IMR-90 (cell line): Measurements from ENCODE around the gene MILR1. TPM values are rescaled to one million over a fixed set of nuclear protein-coding genes. Genes with fewer than 3 reads are reported as not detected.

Experiments used
- ATAC-seq: fragments of 200-7000 bp; cut with Tn5 transposase; 2 replicates; pipeline ENCODE4 v1.9.1; 2020; ENCODE audit warnings: low read depth, mild to moderate bottlenecking, moderate library complexity
- BruUV-seq: library from RNA; stranded (reverse); fragments of 400-500 nt; replicated peaks from 2 replicates; lab custom pipeline; 2021; lab: Mats Ljungman, UMichigan
- CTCF ChIA-PET: fragments of 300-600 bp; formaldehyde crosslinking; extraction: SDS; loops from one replicate; lab custom pipeline; 2021; ENCODE audit warnings: antibody characterized with exemption; lab: Yijun Ruan, JAX
- POLR2A ChIA-PET: fragments of 300-600 bp; sonication (Branson Sonifier 250); formaldehyde crosslinking; loops from one replicate; lab custom pipeline; 2022; ENCODE audit warnings: antibody characterized with exemption; ENCODE audit not compliant: unreplicated experiment; lab: Charles Lee
- DNase-seq: peaks from one replicate; pipeline ENCODE4 v3.0.0; 2013
- H2AFZ ChIP-seq: replicated peaks from 2 replicates; pipeline ENCODE3; 2013; ENCODE audit warnings: low read length, mild to moderate bottlenecking; ENCODE audit not compliant: poor library complexity
- H2AK5ac ChIP-seq: 2 replicates; pipeline ENCODE4 v1.6.1; 2013; ENCODE audit warnings: low read depth, low read length, inconsistent platforms
- H2AK9ac ChIP-seq: replicated peaks from 2 replicates; pipeline ENCODE3; 2013; ENCODE audit warnings: mild to moderate bottlenecking, low read depth, low read length, moderate library complexity; ENCODE audit not compliant: poor library complexity
- H2BK120ac ChIP-seq: 2 replicates; pipeline ENCODE4 v1.6.1; 2013; ENCODE audit warnings: low read depth, low read length, inconsistent platforms
- H2BK15ac ChIP-seq: 3 replicates; pipeline ENCODE4 v1.6.1; 2013; ENCODE audit warnings: low read depth, low read length, inconsistent platforms
- H2BK20ac ChIP-seq: 2 replicates; pipeline ENCODE4 v1.6.1; 2013; ENCODE audit warnings: low read depth, mild to moderate bottlenecking, inconsistent platforms, low read length, moderate library complexity
- H2BK5ac ChIP-seq: 2 replicates; pipeline ENCODE4 v1.6.1; 2013; ENCODE audit warnings: mild to moderate bottlenecking, low read depth, low read length, inconsistent platforms; ENCODE audit not compliant: poor library complexity, severe bottlenecking
- H3K14ac ChIP-seq: replicated peaks from 2 replicates; pipeline ENCODE4 v1.6.1; 2013; ENCODE audit warnings: low read depth, low read length, inconsistent platforms
- H3K18ac ChIP-seq: 2 replicates; pipeline ENCODE4 v1.6.1; 2013; ENCODE audit warnings: low read depth, low read length, control low read depth
- H3K23ac ChIP-seq: 2 replicates; pipeline ENCODE4 v1.6.1; 2013; ENCODE audit warnings: low read depth, low read length, inconsistent platforms
- H3K27ac ChIP-seq: 2 replicates; pipeline ENCODE4 v1.5.1; 2013; ENCODE audit warnings: mild to moderate bottlenecking, control low read depth, low read length; ENCODE audit not compliant: insufficient read depth
- H3K27me3 ChIP-seq: 2 replicates; pipeline ENCODE4 v1.6.1; 2013; ENCODE audit warnings: low read length; ENCODE audit not compliant: control insufficient read depth, insufficient read depth
- H3K36me3 ChIP-seq: 2 replicates; pipeline ENCODE4 v1.6.1; 2013; ENCODE audit warnings: low read length, mixed read lengths; ENCODE audit not compliant: control insufficient read depth, insufficient read depth
- H3K4ac ChIP-seq: 2 replicates; pipeline ENCODE4 v1.6.1; 2013; ENCODE audit warnings: low read depth, low read length, inconsistent platforms
- H3K4me1 ChIP-seq: 2 replicates; pipeline ENCODE4 v1.6.1; 2013; ENCODE audit warnings: low read length, mixed read lengths; ENCODE audit not compliant: control insufficient read depth, insufficient read depth
- H3K4me2 ChIP-seq: 2 replicates; pipeline ENCODE4 v1.6.1; 2013; ENCODE audit warnings: low read depth, mild to moderate bottlenecking, control low read depth, low read length, moderate library complexity
- H3K4me3 ChIP-seq: 2 replicates; pipeline ENCODE4 v1.5.1; 2013; ENCODE audit warnings: low read depth, mild to moderate bottlenecking, control low read depth, low read length, moderate library complexity; ENCODE audit not compliant: insufficient read depth
- H3K56ac ChIP-seq: 2 replicates; pipeline ENCODE4 v1.6.1; 2013; ENCODE audit warnings: low read length, inconsistent platforms; ENCODE audit not compliant: insufficient read depth; ENCODE audit errors: extremely low read depth
- H3K79me1 ChIP-seq, 2 experiments: 2 replicates each; pipeline ENCODE4 v1.6.1; 2013; ENCODE audit warnings: low read length in 2 of 2, inconsistent platforms in 1 of 2, low read depth in 1 of 2
- H3K9ac ChIP-seq: 2 replicates; pipeline ENCODE4 v1.6.1; 2013; ENCODE audit warnings: low read depth, low read length, control low read depth
- H3K9me1 ChIP-seq: 2 replicates; pipeline ENCODE4 v1.6.1; 2013; ENCODE audit warnings: low read length, inconsistent platforms; ENCODE audit not compliant: insufficient read depth
- H3K9me3 ChIP-seq: 2 replicates; pipeline ENCODE4 v1.6.1; 2013; ENCODE audit warnings: low read length; ENCODE audit not compliant: control insufficient read depth, insufficient read depth
- H4K20me1 ChIP-seq: 2 replicates; pipeline ENCODE4 v1.6.1; 2013; ENCODE audit warnings: low read length, inconsistent platforms; ENCODE audit not compliant: insufficient read depth
- H4K5ac ChIP-seq: 2 replicates; pipeline ENCODE4 v1.6.1; 2013; ENCODE audit warnings: mild to moderate bottlenecking, low read depth, low read length, control low read depth
- H4K8ac ChIP-seq, 2 experiments: 2 replicates each; pipeline ENCODE4 v1.6.1; 2013; ENCODE audit warnings: low read depth in 2 of 2, low read length in 2 of 2, control low read depth in 1 of 2, inconsistent platforms in 1 of 2
- H4K91ac ChIP-seq: 2 replicates; pipeline ENCODE4 v1.6.1; 2013; ENCODE audit warnings: low read depth, low read length, inconsistent platforms; ENCODE audit not compliant: insufficient read depth
- BHLHE40 ChIP-seq: fragments of 150-350 bp; IDR thresholded peaks from 2 replicates; pipeline ENCODE4 v1.6.1; 2016; ENCODE audit warnings: mild to moderate bottlenecking, low read depth, low read length
- CEBPB ChIP-seq: IDR thresholded peaks from 2 replicates; pipeline ENCODE4 v1.6.1; 2012; ENCODE audit warnings: low read depth, low read length, improper control_type of control experiment
- CHD1 ChIP-seq: IDR thresholded peaks from 2 replicates; pipeline ENCODE4 v1.6.1; 2012; ENCODE audit warnings: low read depth, low read length, improper control_type of control experiment
- CTCF ChIP-seq: conservative IDR thresholded peaks from 2 replicates; pipeline ENCODE4 v1.5.1; 2012; ENCODE audit warnings: mild to moderate bottlenecking, low read depth, low read length, improper control_type of control experiment
- ELK1 ChIP-seq: fragments of 150-350 bp; IDR thresholded peaks from 2 replicates; pipeline ENCODE4 v1.6.1; 2016; ENCODE audit warnings: low read depth, mild to moderate bottlenecking, low read length, moderate library complexity, borderline replicate concordance
- FOS ChIP-seq: fragments of 150-350 bp; IDR thresholded peaks from 2 replicates; pipeline ENCODE4 v1.6.1; 2016; ENCODE audit warnings: low read depth, low read length
- MAFK ChIP-seq: IDR thresholded peaks from 2 replicates; pipeline ENCODE4 v1.6.1; 2012; ENCODE audit warnings: low read depth, low read length, improper control_type of control experiment
- MAZ ChIP-seq: IDR thresholded peaks from 2 replicates; pipeline ENCODE4 v1.6.1; 2012; ENCODE audit warnings: low read depth, mild to moderate bottlenecking, low read length, improper control_type of control experiment, moderate library complexity, borderline replicate concordance
- MXI1 ChIP-seq: IDR thresholded peaks from 2 replicates; pipeline ENCODE4 v1.6.1; 2012; ENCODE audit warnings: low read depth, mild to moderate bottlenecking, low read length, moderate library complexity, borderline replicate concordance
- NFE2L2 ChIP-seq: fragments of 150-350 bp; IDR thresholded peaks from 2 replicates; pipeline ENCODE4 v1.6.1; 2016; ENCODE audit warnings: low read depth, mild to moderate bottlenecking, low read length
- POLR2A ChIP-seq: IDR thresholded peaks from 2 replicates; pipeline ENCODE4 v1.6.1; 2012; ENCODE audit warnings: mild to moderate bottlenecking, low read depth, low read length
- RAD21 ChIP-seq: IDR thresholded peaks from 2 replicates; pipeline ENCODE4 v1.6.1; 2012; ENCODE audit warnings: low read length, improper control_type of control experiment
- RCOR1 ChIP-seq: IDR thresholded peaks from 2 replicates; pipeline ENCODE4 v1.6.1; 2012; ENCODE audit warnings: mild to moderate bottlenecking, low read length, improper control_type of control experiment; ENCODE audit not compliant: insufficient replicate concordance
- RFX5 ChIP-seq: IDR thresholded peaks from 2 replicates; pipeline ENCODE4 v1.8.0; 2012; ENCODE audit warnings: low read depth, mild to moderate bottlenecking, low read length, moderate library complexity
- SMC3 ChIP-seq: fragments of 150-350 bp; IDR thresholded peaks from 2 replicates; pipeline ENCODE4 v1.6.1; 2016; ENCODE audit warnings: low read depth, mild to moderate bottlenecking, antibody characterized with exemption, low read length, moderate library complexity
- USF2 ChIP-seq: fragments of 150-350 bp; IDR thresholded peaks from 2 replicates; pipeline ENCODE4 v1.6.1; 2017; ENCODE audit warnings: mild to moderate bottlenecking, antibody characterized with exemption, low read length, low read depth
- dilution Hi-C: fragments of 300-500 bp; cut with HindIII; formaldehyde crosslinking; loops from one replicate; pipeline ENCODE4 v1.14.3; 2018; ENCODE audit warnings: low sequenced_read_pairs; ENCODE audit not compliant: unreplicated experiment
- in situ Hi-C: fragments of 300-500 bp; cut with MboI; formaldehyde crosslinking; loops from 3 replicates; pipeline ENCODE4 v1.14.3; 2019; ENCODE audit warnings: low sequenced_read_pairs, inconsistent platforms, mixed read lengths
- intact Hi-C: fragments of 100-400 bp; cut with micrococcal nuclease; formaldehyde crosslinking; loops from 2 replicates; pipeline ENCODE4 v1.10.0; 2022
- polyA plus RNA-seq, 3 experiments: library from polyadenylated mRNA; depleted of rRNA; stranded (reverse); fragments of >200 nt; gene quantifications; 2 replicates each; pipeline ENCODE4 v1.2.3, GENCODE V29; 2012; ENCODE audit warnings: low replicate concordance in 1 of 3
- total RNA-seq: library from RNA; depleted of rRNA; stranded (reverse); fragments of >200 nt; gene quantifications from 2 replicates; pipeline ENCODE4 v1.2.3, GENCODE V29; 2012

Gene MILR1
- total and polyA plus RNA-seq, 2 of the 4 experiments (the other 2 are of a cell fraction): 0.36 to 0.44 TPM

GRCh38 chr17:64426596-64426995, 22.3 kb upstream of the MILR1 start:
- Histone ChIP-seq H3K23ac (no peak overlapping the region), H3K14ac (no peak overlapping the region), H3K4me3 (no peak overlapping the region), H3K79me1 (no peaks in the 10 kb centered on the region), H3K56ac (no peak overlapping the region), H3K9me3 (no peaks in the 10 kb centered on the region), H2BK20ac (no peak overlapping the region), H3K27ac (no peak overlapping the region), H3K18ac (no peak overlapping the region), H4K8ac (no peak overlapping the region), H2BK15ac (no peak overlapping the region), H4K5ac (no peak overlapping the region), H2AK9ac (no peak overlapping the region), H3K4me2 (no peak overlapping the region), H2BK120ac (no peak overlapping the region), H3K9ac (no peak overlapping the region), H4K20me1 (no peaks in the 10 kb centered on the region), H3K36me3 (no peaks in the 10 kb centered on the region), H2BK5ac (no peak overlapping the region), H3K4ac (no peak overlapping the region), H2AK5ac (no peak overlapping the region), H2AFZ (no peak overlapping the region), H3K9me1 (no peaks in the 10 kb centered on the region), H4K91ac (no peak overlapping the region), H3K4me1 (peaks cover 2% of the 10 kb centered on the region; the same call in 1 of the 2 replicates), H3K27me3 (peaks cover 16% of the 10 kb centered on the region)
- ChIA-PET CTCF (interaction anchor here (0.6 kb wide), 2 partner anchors 108 to 788 kb away, joined by 3 read pairs; no protein-coding TSS in a partner anchor), POLR2A (interaction anchor here (0.5 kb wide), 1 partner anchor 73 kb away, joined by 4 read pairs; no protein-coding TSS in a partner anchor)
- no peak for TF ChIP-seq CTCF
- TF ChIP-seq RFX5: no peak
- TF ChIP-seq MAZ: no peak
- TF ChIP-seq RAD21: no peak
- no peak for TF ChIP-seq POLR2A
- no peak for TF ChIP-seq ELK1
- TF ChIP-seq RCOR1: no peak
- TF ChIP-seq SMC3: no peak
- no peak for TF ChIP-seq CHD1
- TF ChIP-seq NFE2L2: no peak
- TF ChIP-seq MAFK: no peak
- no peak for TF ChIP-seq BHLHE40
- no peak for TF ChIP-seq MXI1
- TF ChIP-seq USF2: no peak
- no peak for TF ChIP-seq FOS
- no peak for TF ChIP-seq CEBPB
- intact Hi-C loops (no loop called here), dilution Hi-C loops (no loop called here), in situ Hi-C loops (no loop called here)
- BruUV-seq: no TSS peak
- DNase-seq (no peak), ATAC-seq (no peak)
